HUES48 (cell line): Measurements from ENCODE around the gene ADGRD1.

Experiments used
- H3K27ac ChIP-seq: one replicate; pipeline ENCODE4 v1.7.0; 2013; ENCODE audit warnings: low read depth, low read length, inconsistent platforms
- H3K27me3 ChIP-seq: 2 replicates; pipeline ENCODE4 v1.6.1; 2013; ENCODE audit warnings: mild to moderate bottlenecking, low read length; ENCODE audit not compliant: control insufficient read depth, insufficient read depth
- H3K36me3 ChIP-seq: 2 replicates; pipeline ENCODE4 v1.6.1; 2013; ENCODE audit warnings: low read length; ENCODE audit not compliant: control insufficient read depth, insufficient read depth
- H3K4me1 ChIP-seq: 2 replicates; pipeline ENCODE4 v1.6.1; 2013; ENCODE audit warnings: mild to moderate bottlenecking, low read length; ENCODE audit not compliant: control insufficient read depth, insufficient read depth
- H3K4me3 ChIP-seq: 2 replicates; pipeline ENCODE4 v1.5.1; 2013; ENCODE audit warnings: mild to moderate bottlenecking, low read depth, low read length
- H3K9ac ChIP-seq: 2 replicates; pipeline ENCODE4 v1.6.1; 2013; ENCODE audit warnings: mild to moderate bottlenecking, low read depth, low read length, moderate library complexity
- H3K9me3 ChIP-seq: 2 replicates; pipeline ENCODE4 v1.6.1; 2013; ENCODE audit warnings: low read length; ENCODE audit not compliant: control insufficient read depth, insufficient read depth

The ADGRD1 gene

DNA sequence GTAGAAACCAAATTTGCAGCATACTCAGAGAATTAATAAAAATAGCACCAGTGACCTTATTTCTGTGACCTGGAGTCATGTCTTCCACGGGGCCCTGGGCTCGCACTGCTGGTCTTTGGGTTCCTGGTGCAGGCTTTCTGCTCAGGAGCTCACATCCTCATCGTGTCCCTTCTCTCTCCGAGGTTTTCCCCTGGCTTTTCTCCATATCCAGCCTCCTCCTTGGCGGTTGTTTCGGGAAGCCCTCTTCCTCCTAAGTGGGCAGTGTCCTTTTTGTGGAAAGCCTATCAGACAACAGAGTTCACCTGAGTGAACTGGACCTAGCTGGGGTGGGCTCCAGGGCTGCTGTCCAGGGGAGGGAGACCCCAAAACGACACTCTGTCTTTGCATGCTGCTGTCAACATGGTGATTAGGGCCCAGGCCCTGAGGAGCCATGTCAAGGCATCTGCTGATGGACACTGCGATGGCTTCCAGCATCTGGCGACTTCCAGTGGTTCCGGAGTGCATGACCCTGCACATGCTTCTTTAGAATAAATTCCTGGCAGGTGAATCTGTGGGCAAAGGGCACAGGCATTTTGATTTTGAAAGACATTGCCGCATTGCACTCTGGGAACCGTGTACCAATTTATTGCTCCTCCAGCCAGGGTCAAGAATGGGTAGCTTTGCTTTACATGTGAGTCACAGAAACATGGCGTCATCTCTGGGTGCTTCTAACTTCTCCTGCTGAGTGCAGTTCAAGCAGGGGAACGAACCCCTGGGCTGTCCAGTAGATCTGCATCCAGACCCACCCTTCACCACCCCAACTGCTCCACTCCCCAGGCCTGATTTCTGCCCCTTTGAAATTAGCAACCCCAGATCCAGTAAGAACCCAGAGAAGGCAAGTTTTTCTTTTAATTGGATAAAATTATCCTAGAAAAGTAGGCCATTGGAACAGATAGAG lies 136.8 kb downstream of the ADGRD1 start:
- Histone ChIP-seq H3K4me1 (no peaks in the 10 kb centered on the region), H3K9me3 (no peaks in the 10 kb centered on the region), H3K27ac (no peak overlapping the region), H3K9ac (no peak overlapping the region), H3K27me3 (no peaks in the 10 kb centered on the region), H3K36me3 (no peaks in the 10 kb centered on the region), H3K4me3 (no peak overlapping the region)

DNA sequence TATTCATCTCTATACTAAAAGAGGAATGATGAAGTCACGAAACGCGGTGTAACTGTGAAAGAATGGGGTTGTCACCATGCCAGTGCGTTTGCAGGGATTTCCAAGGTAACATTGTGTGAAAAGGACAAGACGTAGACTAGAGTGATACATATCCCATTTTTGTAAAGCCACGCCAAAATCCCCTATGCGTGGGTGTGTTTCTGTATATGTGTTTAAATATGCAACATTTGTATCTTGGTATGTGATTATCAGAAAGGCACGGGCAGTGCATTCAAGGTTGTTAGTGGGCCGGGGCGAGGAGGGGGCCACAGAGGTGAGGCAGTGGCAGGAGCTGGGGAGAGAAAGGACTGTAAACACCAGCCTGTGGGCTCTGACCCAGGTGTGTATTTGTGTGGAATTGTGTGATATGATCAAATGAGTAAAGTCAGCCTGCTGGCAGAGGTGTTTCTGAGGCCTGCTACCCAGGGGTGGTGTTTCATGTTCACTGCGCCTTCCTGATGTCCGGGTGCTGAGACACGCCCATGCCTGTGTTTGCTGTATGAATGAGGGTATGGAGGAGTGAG lies 137.8 kb downstream of the ADGRD1 start:
- H3K9me3 ChIP-seq = no peaks in the 10 kb centered on the region
- H3K36me3 ChIP-seq = no peaks in the 10 kb centered on the region
- H3K27me3 ChIP-seq = no peaks in the 10 kb centered on the region
- H3K4me1 ChIP-seq = no peaks in the 10 kb centered on the region
- H3K27ac ChIP-seq = no peak overlapping the region
- no peak overlapping the region for H3K9ac ChIP-seq
- no peak overlapping the region for H3K4me3 ChIP-seq

DNA sequence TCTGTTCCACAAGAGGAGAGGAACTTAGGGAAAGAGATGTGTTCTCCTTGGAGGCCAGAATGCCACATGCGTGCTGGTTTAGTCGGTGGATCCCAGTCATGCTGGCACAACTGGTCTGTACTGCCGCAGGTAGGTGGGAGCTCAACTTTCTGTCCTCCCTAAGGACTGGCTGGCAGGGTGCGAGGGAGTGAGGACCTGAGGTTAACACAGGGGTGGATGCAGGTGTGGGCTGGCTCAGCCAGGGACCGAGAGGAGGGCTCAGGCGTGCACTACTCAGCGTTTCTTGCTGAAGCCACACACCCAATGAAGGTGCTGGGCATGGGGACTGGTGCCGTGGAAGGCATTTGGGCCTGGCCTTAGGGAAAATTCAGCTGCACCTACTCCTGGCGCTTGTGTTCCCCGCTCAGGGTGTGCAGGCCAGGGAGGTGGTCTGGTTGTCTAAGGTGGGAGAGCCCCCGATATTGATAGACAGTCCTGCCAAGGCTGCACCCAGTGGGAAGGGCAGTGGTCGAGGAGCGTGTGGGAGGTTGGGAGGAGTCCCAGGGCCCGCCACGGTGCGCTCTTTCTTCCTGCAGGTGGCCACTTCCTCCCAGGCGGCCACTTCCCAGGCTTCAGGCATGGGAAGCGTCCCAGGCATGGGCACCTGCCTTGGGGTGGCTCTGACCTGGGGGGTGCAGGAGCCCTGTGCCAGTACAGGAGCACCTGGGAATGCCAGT lies 138.4 kb downstream of the ADGRD1 start:
- Histone ChIP-seq H3K4me1 (no peaks in the 10 kb centered on the region), H3K27ac (no peak overlapping the region), H3K4me3 (no peak overlapping the region), H3K9ac (no peak overlapping the region), H3K27me3 (no peaks in the 10 kb centered on the region), H3K9me3 (no peaks in the 10 kb centered on the region), H3K36me3 (no peaks in the 10 kb centered on the region)

DNA sequence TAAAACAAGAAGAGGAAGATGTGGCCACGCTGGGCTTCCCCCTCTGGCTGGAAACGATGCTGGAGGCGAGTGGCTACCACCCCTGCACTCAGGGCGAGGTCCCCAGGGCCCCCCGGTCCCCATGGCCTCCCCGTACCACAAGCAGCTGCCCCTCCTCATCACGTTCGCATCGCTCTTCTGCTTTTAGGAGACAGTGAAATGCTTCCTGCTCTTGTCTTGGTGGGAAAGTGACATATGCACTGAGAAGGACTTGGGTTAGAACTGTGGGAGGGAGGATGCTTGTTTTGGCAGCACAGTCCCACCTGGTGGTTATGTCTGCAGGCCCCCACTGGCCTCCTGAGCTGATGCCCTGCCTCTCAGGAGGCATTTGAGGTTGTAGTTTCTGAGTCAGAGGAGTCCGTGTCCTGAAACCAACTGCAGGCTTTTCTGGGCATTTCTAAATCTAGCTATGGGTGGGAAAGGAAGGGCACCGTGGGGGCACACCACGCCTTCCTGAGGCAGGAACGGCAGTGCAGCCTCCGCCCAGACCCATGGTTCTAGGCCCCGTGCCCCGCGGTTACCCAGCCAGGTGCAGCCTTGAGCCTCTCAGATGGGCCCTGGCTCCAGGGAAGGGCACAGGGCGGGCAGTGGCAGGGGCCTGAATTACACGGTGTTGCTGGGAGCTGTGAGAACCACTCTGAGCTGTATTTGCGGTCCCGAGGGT lies 139.3 kb downstream of the ADGRD1 start:
- Histone ChIP-seq H3K4me3 (no peak overlapping the region), H3K36me3 (no peaks in the 10 kb centered on the region), H3K9ac (no peak overlapping the region), H3K27me3 (no peaks in the 10 kb centered on the region), H3K4me1 (no peaks in the 10 kb centered on the region), H3K9me3 (no peaks in the 10 kb centered on the region), H3K27ac (no peak overlapping the region)

DNA sequence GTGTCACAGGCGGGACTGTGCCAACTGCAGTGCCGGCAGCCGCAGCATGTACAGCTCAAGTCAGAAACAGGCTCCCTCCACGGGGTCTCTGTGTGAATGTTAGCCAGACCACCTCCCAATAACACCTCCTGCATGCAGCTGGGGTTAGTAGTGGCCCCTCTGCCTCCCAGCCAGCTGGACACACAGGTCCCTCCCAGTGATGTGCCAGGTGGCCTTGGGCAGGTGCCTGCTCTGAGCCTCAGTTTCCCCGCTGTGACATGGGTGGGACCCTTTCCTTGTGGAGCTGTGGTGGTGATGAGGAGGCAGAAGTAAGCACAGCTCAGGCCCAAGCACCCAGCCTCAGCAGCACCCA lies 139.9 kb downstream of the ADGRD1 start:
- Histone ChIP-seq H3K4me1 (no peaks in the 10 kb centered on the region), H3K27ac (no peak overlapping the region), H3K36me3 (no peaks in the 10 kb centered on the region), H3K9me3 (no peaks in the 10 kb centered on the region), H3K27me3 (no peaks in the 10 kb centered on the region), H3K9ac (no peak overlapping the region), H3K4me3 (no peak overlapping the region)

DNA sequence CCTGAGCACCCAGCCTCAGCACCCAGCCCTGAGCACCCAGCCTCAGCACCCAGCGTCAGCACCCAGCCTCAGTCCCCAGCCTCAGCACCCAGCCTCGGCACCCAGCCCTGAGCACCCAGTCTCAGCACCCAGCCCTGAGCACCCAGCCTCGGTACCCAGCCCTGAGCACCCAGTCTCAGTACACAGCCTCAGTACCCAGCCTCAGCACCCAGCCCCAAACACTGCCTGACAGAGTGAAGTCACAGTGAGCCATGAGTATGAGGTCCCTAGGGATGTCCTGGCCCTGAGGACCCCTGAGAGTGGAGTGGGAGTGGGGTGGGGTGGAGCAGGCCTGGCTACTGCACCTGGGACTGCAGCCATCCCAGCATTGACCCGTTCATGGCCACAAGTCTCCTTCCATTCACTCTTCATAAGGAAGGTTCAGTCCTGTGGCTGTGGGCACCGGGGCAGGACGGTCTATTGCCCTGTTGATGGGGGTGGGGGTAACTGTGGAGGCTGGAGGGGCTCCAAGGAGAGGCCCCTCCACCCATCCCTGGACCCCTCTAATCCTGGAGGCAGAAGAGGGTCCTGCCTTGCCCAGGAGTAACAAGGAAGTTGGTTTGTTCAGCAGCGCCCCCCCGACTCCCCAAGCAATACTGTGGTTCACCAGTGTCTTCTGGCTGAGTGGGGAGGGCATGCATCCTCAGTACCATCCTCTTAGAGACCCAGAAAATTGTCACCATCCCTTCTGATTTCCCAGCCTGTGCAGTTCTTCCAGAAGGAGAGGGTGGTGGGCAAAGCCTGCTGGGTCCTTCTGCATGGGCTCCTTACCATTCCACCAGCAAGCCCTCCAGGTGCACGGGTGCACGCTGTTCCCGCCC lies 140.5 kb downstream of the ADGRD1 start:
- Histone ChIP-seq H3K4me1 (no peaks in the 10 kb centered on the region), H3K4me3 (no peak overlapping the region), H3K36me3 (no peaks in the 10 kb centered on the region), H3K9ac (no peak overlapping the region), H3K27me3 (no peaks in the 10 kb centered on the region), H3K27ac (no peak overlapping the region), H3K9me3 (no peaks in the 10 kb centered on the region)

DNA sequence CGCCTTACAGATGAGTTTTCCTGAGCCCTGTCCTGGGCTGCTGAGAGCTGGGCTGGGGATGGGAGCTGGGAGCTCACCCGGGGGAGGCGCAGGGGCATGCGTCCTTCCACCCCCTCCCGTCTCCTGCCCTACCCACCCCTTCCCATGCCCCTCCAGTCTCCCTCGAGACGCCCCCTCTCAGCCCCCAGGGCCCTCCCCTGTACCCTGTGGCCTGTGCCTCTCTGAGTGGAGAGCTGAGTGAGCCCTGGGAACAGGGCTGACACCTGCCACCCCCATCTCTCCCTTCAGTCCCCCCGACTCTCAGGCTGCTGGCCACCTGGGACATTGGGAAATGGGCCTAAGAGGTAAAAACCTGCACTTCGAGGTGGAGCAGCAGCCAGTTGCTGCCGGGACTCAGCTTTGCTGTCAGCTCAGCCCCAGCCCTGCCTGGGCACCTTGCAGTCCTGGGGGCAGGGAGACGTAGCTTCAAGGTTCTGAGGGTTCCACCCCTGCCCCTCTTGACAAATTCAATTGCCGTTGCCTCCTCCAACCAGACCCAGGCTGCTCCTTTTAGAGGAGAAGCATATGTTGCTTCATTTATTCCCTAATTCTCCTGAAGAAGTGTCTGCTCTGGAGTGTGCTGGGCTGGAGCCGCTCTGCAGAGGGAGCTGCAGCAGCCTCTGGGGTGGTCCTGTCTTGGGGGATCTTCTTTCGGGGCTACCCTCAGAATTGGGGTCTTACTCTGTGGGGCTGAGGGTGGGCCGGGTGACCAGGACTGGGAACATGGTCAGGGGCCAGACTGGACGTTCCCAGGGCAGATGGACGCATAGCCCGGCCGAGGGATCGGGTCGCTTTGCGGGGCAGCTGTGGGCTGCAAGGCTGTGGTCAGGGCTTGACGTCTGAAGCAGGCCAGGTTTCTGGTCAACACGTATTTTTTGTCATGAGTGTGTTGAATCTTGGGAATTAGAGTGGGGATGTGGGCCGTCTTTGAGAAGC lies 141.4 kb downstream of the ADGRD1 start:
- Histone ChIP-seq H3K27me3 (no peaks in the 10 kb centered on the region), H3K9me3 (no peaks in the 10 kb centered on the region; the same call in 1 of the 2 replicates), H3K4me3 (no peak overlapping the region), H3K9ac (no peak overlapping the region), H3K27ac (no peak overlapping the region), H3K36me3 (no peaks in the 10 kb centered on the region), H3K4me1 (no peaks in the 10 kb centered on the region)

DNA sequence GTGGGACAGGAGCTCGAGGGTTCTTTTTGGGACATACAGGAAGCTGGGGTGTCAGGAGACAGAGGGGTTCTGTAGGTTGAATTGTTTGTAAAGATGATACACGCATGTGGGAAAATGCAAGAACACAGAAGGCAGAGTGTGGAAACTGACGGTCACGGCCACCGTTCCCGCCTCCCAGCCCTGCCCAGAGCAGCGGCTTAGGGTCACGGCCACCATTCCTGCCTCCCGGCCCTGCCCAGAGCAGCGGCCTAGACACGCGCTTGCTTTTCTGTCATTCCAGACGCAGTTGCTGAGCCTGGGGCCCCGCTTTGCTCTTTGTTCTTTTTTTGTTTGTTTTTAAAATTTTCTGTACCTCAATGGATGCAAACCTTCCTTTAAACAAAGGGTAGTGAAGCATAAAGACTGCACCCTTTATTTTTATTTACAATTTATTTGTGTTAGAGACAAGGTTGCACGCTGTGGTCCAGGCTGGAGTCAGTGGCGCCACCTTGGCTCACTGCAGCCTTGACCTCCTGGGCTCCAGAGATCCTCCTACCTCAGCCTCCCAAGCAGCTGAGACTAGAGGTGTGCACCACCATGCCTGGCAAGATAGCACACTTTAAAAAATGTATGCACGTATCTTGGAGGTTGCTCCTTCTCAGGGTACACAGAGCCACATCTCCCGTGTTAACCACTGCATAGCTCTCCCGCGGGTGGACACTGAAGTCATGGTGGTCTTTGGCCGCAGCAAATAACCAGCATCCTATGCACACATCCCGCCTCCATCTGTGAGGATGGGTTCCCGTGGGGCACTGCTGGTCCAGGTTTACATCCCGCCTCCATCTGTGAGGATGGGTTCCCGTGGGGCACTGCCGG lies 142.3 kb downstream of the ADGRD1 start:
- H3K4me1 ChIP-seq = no peaks in the 10 kb centered on the region
- no peaks in the 10 kb centered on the region for H3K36me3 ChIP-seq
- H3K27ac ChIP-seq = no peak overlapping the region
- H3K9ac ChIP-seq = no peak overlapping the region
- H3K9me3 ChIP-seq = no peaks in the 10 kb centered on the region; the same call in 1 of the 2 replicates
- no peaks in the 10 kb centered on the region for H3K27me3 ChIP-seq
- no peak overlapping the region for H3K4me3 ChIP-seq

DNA sequence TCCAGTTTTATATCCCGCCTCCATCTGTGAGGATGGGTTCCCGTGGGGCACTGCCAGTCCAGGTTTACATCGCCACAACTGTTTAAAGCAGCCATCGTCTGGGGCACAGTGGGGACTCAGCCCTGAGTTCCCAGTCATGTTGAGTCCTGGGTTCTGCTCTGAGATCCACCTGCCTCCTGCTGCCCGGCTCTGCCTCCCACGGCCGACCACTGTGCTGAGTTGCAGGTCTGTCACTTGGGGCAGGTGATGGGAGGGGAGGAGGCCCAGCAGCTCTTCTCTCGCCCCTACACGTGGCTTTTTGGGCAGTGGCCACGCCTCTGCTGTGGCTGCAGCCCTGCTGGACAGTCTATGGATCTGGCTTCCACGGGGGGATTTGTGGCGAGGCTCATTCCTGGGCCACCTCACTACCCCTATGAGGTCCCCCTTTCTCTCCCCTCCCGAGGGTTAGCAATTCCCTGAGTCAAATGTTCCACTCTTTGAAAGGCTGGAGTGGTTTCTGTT lies 143.0 kb downstream of the ADGRD1 start:
- Histone ChIP-seq H3K27me3 (no peaks in the 10 kb centered on the region), H3K27ac (no peak overlapping the region), H3K4me3 (no peak overlapping the region), H3K9me3 (no peaks in the 10 kb centered on the region; the same call in 1 of the 2 replicates), H3K4me1 (no peaks in the 10 kb centered on the region), H3K36me3 (no peaks in the 10 kb centered on the region), H3K9ac (no peak overlapping the region)
